Astrocyte of the cerebellum (primary cell): ENCODE results near the gene PATL2.

ENCODE experiments used
- DNase-seq: peaks from one replicate; pipeline ENCODE4 v3.0.0-alpha.2; 2011; ENCODE audit warnings: low read depth
- H3K4me3 ChIP-seq: 2 replicates; pipeline ENCODE4 v1.5.1; 2011; ENCODE audit warnings: mild to moderate bottlenecking, low read depth, low read length, moderate library complexity
- in situ Hi-C: cut with HindIII; loops from 2 replicates; pipeline ENCODE4 v1.10.0; 2017; ENCODE audit warnings: low sequenced_read_pairs
- TF ChIP-seq, protein P1 (sequence below): IDR thresholded peaks from 2 replicates; pipeline ENCODE4 v1.5.1; 2012; ENCODE audit warnings: low read length, low read depth, moderate library complexity, mild to moderate bottlenecking; ENCODE audit errors: missing control alignments

PATL2 gene

GRCh38 chr15:44667039-44667360, 44.1 kb downstream of the PATL2 start:
- in situ Hi-C loops = no loop called here
- no peak for DNase-seq
- TF ChIP-seq, protein P1, sequence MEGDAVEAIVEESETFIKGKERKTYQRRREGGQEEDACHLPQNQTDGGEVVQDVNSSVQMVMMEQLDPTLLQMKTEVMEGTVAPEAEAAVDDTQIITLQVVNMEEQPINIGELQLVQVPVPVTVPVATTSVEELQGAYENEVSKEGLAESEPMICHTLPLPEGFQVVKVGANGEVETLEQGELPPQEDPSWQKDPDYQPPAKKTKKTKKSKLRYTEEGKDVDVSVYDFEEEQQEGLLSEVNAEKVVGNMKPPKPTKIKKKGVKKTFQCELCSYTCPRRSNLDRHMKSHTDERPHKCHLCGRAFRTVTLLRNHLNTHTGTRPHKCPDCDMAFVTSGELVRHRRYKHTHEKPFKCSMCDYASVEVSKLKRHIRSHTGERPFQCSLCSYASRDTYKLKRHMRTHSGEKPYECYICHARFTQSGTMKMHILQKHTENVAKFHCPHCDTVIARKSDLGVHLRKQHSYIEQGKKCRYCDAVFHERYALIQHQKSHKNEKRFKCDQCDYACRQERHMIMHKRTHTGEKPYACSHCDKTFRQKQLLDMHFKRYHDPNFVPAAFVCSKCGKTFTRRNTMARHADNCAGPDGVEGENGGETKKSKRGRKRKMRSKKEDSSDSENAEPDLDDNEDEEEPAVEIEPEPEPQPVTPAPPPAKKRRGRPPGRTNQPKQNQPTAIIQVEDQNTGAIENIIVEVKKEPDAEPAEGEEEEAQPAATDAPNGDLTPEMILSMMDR = no peak
- no peak overlapping the region for H3K4me3 ChIP-seq

DNA sequence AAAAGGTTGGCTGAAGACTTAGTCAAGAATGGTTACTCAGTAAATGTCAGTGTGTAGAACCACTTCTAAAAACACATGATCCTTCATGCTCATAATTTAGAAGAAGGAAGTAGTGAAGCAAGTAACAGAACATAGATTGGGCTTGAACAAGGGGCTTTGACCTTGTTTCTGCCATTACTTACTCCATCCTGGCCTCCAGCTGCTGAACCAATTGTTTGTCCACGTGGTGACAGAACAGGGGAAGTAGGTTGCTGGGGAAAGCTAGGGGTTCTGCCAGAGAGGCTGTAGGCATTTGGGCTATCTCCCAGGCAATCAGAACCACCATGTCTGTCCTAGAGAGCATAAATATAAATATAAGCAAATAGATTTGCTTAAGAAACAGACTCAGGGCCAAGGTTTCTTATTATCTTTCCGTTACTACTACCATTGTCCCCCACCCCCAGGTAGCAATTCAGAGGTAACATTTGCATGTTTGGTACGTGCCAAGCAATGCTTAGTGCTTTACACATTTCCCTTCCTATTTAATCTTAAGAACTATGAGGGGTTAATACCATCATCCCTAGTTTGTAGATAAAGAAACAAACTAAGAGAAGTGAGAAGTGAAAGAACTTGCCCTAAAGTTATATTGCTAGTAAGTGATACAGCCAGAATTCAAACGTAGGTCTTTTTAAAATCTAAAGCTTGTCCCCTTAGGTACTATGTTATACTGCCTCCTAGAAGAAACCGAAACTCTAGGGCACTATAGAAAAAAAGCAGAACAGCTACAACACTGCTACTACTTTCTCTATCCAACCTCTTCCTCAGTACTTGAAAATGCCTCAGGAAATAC, 44.7 kb downstream of the PATL2 start:
- TF ChIP-seq, protein P1 = no peak
- no peak overlapping the region for H3K4me3 ChIP-seq
- DNase-seq = no peak
- in situ Hi-C loops = no loop called here

DNA sequence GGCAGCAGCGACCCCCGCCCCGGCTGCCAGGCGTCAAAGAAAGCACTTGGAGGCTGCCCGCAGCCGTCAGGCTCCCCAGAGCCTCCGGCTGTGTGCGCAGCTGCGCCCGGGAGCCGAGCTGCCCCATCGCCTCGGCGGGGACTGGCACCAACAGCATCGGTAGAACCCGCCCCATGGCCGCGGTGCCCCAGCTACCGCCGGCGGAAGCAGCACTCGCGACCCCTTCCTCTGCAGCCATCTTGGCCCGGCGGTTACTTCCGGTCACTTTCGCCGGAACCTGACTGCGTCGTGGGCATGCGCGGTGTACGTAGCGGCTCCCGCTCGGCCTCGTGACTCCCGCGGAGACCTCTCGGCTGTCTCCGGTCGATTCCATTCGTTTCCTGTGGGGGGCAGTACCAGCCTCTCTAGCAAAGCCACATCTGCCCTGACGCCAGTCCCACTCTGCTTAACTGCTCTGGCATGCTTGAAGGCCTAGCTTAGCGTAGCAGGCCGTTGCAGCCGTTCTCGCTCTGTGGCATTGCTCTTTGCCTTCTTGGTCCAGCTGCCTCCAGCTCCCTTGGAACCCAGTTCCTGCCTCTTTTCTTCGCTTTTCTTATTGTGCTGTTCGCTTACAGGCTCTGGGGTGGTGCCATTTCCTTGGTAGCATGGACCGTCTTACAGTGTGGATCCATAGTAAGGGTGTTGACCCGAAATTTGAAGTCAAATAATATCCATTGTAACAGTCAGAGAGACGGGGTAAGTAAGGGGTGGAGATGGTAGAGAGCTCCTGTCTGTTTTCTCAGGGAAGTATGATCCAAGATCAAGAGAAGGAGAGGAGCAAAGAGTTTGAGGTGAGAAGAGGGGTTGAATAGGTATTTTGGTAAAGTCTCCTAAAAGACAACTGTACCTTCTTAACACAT, 47.5 kb downstream of the PATL2 start, which contains the start of gene SPG11:
Gene SPG11 (minus strand): TSS at position 253 of the 899 bp plus-strand sequence. CDS start 15 bp downstream, at position 238.
- TF ChIP-seq, protein P1 = peak; percentile 85
- peak; percentile 93 for DNase-seq
- peak within 1 kb of the TSS; percentile 98 for H3K4me3 ChIP-seq
- in situ Hi-C loops = no loop called here

- TF ChIP-seq, protein P1 = no peak
- DNase-seq = peak; percentile 6
- in situ Hi-C loops = no loop called here
Observed at GRCh38 chr15:44662478-44663409, 48.4 kb downstream of the PATL2 start.

GRCh38 chr15:44661576-44661975, 49.5 kb downstream of the PATL2 start:
- DNase-seq = no peak
- TF ChIP-seq, protein P1 = no peak
- H3K4me3 ChIP-seq = no peak overlapping the region
- in situ Hi-C loops = no loop called here

More at GRCh38 chr15:44662478-44663409, 48.4 kb downstream of the PATL2 start:
- H3K4me3 ChIP-seq = peak overlapping the region; percentile 98
